Uterus (tissue), 2 donors: ENCODE measurements around the gene INPP4A.

Source experiments
- POLR2A ChIP-seq, 2 donors: fragments of 450-650 bp; IDR thresholded peaks; one replicate each; pipeline ENCODE4 v1.6.1; 2016; ENCODE audit warnings: antibody characterized with exemption in 2 of 2, mild to moderate bottlenecking in 1 of 2, moderate library complexity in 1 of 2
- TF ChIP-seq, protein P1 (sequence below), 4 experiments: fragments of 200-600 bp in 2 of 4; fragments of 450-650 bp in 2 of 4; sonication (generic) in 2 of 4; IDR thresholded peaks; one replicate each; pipeline ENCODE4 v1.5.1; 2016 to 2019; ENCODE audit warnings: antibody characterized with exemption in 4 of 4, mild to moderate bottlenecking in 2 of 4, moderate library complexity in 1 of 4

DNA sequence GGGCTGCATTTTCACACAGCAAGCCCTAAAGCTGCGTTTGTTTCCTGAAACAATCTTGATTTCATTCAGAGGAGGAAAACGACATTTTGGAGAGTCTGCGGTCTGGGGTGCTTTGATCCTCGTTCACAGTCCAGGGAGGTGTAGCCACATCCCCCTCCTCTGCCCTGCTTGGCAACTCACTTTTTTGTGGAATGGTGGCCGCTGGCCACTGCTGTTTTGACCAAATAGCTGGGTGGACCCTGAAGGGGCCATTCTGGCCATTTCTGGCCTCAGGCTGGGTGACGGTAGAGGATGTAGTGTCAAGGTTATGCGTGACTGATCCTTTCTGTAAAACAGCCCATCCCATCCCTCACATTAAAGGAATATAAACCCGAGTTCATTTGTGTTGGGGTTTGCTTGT is 62.2 kb downstream of the INPP4A start:
- TF ChIP-seq, protein P1, sequence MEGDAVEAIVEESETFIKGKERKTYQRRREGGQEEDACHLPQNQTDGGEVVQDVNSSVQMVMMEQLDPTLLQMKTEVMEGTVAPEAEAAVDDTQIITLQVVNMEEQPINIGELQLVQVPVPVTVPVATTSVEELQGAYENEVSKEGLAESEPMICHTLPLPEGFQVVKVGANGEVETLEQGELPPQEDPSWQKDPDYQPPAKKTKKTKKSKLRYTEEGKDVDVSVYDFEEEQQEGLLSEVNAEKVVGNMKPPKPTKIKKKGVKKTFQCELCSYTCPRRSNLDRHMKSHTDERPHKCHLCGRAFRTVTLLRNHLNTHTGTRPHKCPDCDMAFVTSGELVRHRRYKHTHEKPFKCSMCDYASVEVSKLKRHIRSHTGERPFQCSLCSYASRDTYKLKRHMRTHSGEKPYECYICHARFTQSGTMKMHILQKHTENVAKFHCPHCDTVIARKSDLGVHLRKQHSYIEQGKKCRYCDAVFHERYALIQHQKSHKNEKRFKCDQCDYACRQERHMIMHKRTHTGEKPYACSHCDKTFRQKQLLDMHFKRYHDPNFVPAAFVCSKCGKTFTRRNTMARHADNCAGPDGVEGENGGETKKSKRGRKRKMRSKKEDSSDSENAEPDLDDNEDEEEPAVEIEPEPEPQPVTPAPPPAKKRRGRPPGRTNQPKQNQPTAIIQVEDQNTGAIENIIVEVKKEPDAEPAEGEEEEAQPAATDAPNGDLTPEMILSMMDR (IDR thresholded peaks at IDR 0.05): no peak
- TF ChIP-seq POLR2A (IDR thresholded peaks at IDR 0.05): no peak
